Measurements from ENCODE around the gene SZT2.

SZT2 gene

GRCh38 chr1:43451157-43451591, 61.5 kb downstream of the SZT2 start:
- Histone ChIP-seq H3K36me3 (ENCODE audit: control insufficient read depth, insufficient read depth, low read length) (peaks cover 8% of the 10 kb centered on the region), H3K4ac (ENCODE audit: low read depth, low read length) (no peak overlapping the region), H4K5ac (ENCODE audit: low read length) (no peak overlapping the region), H2BK15ac (replicated peaks; ENCODE audit: low read depth) (no peak overlapping the region), H3K4me2 (ENCODE audit: low read length) (no peak overlapping the region), H4K8ac (ENCODE audit: low read depth, low read length) (no peak overlapping the region), H3K79me2 (ENCODE audit: control insufficient read depth, insufficient read depth, low read length) (no peaks in the 10 kb centered on the region), H3K23ac (ENCODE audit: low read length) (no peak overlapping the region), H2AK5ac (ENCODE audit: low read length) (no peak overlapping the region), H2BK120ac (ENCODE audit: low read depth, low read length) (no peak overlapping the region), H3K9ac (ENCODE audit: low read length) (no peak overlapping the region), H2BK5ac (ENCODE audit: low read length) (no peak overlapping the region), H3K18ac (ENCODE audit: low read length) (no peak overlapping the region), H3K27me3 (ENCODE audit: insufficient read depth, low read length, poor library complexity) (no peaks in the 10 kb centered on the region), H3K27ac (ENCODE audit: low read depth, low read length) (no peak overlapping the region), H3K4me1 (ENCODE audit: control insufficient read depth, low read depth, low read length) (peaks cover 5% of the 10 kb centered on the region), H3K56ac (ENCODE audit: low read length) (no peak overlapping the region), H3K79me1 (ENCODE audit: low read length) (no peaks in the 10 kb centered on the region), H3K4me3 (ENCODE audit: low read length) (no peak overlapping the region)
- DNase-seq = no peak
- WGBS (ENCODE audit: extremely low coverage, insufficient coverage, low lambda C conversion rate) = no CpG with 5 or more reads among the region's 12 CpGs

- DNase-seq = no peak
- Histone ChIP-seq H3K27ac (ENCODE audit: low read depth, low read length) (no peak overlapping the region), H3K79me1 (ENCODE audit: low read length) (no peaks in the 10 kb centered on the region), H4K5ac (ENCODE audit: low read length) (no peak overlapping the region), H3K23ac (ENCODE audit: low read length) (no peak overlapping the region), H3K56ac (ENCODE audit: low read length) (no peak overlapping the region), H3K4ac (ENCODE audit: low read depth, low read length) (no peak overlapping the region), H2AK5ac (ENCODE audit: low read length) (no peak overlapping the region), H2BK15ac (replicated peaks; ENCODE audit: low read depth) (no peak overlapping the region), H3K4me2 (ENCODE audit: low read length) (no peak overlapping the region), H3K36me3 (ENCODE audit: control insufficient read depth, insufficient read depth, low read length) (peaks cover 7% of the 10 kb centered on the region), H2BK120ac (ENCODE audit: low read depth, low read length) (no peak overlapping the region), H3K18ac (ENCODE audit: low read length) (no peak overlapping the region), H3K4me1 (ENCODE audit: control insufficient read depth, low read depth, low read length) (peaks cover 5% of the 10 kb centered on the region), H3K9ac (ENCODE audit: low read length) (no peak overlapping the region), H4K8ac (ENCODE audit: low read depth, low read length) (no peak overlapping the region), H2BK5ac (ENCODE audit: low read length) (no peak overlapping the region), H3K79me2 (ENCODE audit: control insufficient read depth, insufficient read depth, low read length) (no peaks in the 10 kb centered on the region), H3K27me3 (ENCODE audit: insufficient read depth, low read length, poor library complexity) (no peaks in the 10 kb centered on the region), H3K4me3 (ENCODE audit: low read length) (no peak overlapping the region)
- no CpG with 5 or more reads among the region's 22 CpGs for WGBS (ENCODE audit: extremely low coverage, insufficient coverage, low lambda C conversion rate)
Measured at GRCh38 chr1:43451701-43452532, 62.2 kb downstream of the SZT2 start.

- Histone ChIP-seq H3K4me1 (ENCODE audit: control insufficient read depth, low read depth, low read length) (peaks cover 5% of the 10 kb centered on the region), H3K9ac (ENCODE audit: low read length) (peak overlapping the region; percentile 86), H2BK15ac (replicated peaks; ENCODE audit: low read depth) (no peak overlapping the region), H3K56ac (ENCODE audit: low read length) (peak overlapping the region; percentile 91), H3K23ac (ENCODE audit: low read length) (no peak overlapping the region), H3K27ac (ENCODE audit: low read depth, low read length) (peak overlapping the region; percentile 88), H3K27me3 (ENCODE audit: insufficient read depth, low read length, poor library complexity) (no peaks in the 10 kb centered on the region), H3K79me1 (ENCODE audit: low read length) (no peaks in the 10 kb centered on the region), H3K4me2 (ENCODE audit: low read length) (peak overlapping the region; percentile 12), H2AK5ac (ENCODE audit: low read length) (no peak overlapping the region), H3K4ac (ENCODE audit: low read depth, low read length) (peak overlapping the region; percentile 92), H3K79me2 (ENCODE audit: control insufficient read depth, insufficient read depth, low read length) (no peaks in the 10 kb centered on the region), H4K8ac (ENCODE audit: low read depth, low read length) (peak overlapping the region; percentile 58), H4K5ac (ENCODE audit: low read length) (no peak overlapping the region), H2BK5ac (ENCODE audit: low read length) (no peak overlapping the region), H3K36me3 (ENCODE audit: control insufficient read depth, insufficient read depth, low read length) (peaks cover 7% of the 10 kb centered on the region), H3K4me3 (ENCODE audit: low read length) (no peak overlapping the region), H2BK120ac (ENCODE audit: low read depth, low read length) (peak overlapping the region; percentile 69), H3K18ac (ENCODE audit: low read length) (peak overlapping the region; percentile 96)
- DNase-seq = peak; percentile 69
- no CpG with 5 or more reads among the region's 10 CpGs for WGBS (ENCODE audit: extremely low coverage, insufficient coverage, low lambda C conversion rate)
Measured at GRCh38 chr1:43452789-43453441, 63.2 kb downstream of the SZT2 start.

- no peak within 1 kb of the TSS for H4K5ac ChIP-seq (ENCODE audit: low read length)
- H2BK5ac ChIP-seq (ENCODE audit: low read length) = peak within 1 kb of the TSS; percentile 73
- peak within 1 kb of the TSS; percentile 45 for H3K4me2 ChIP-seq (ENCODE audit: low read length)
- H3K79me2 ChIP-seq (ENCODE audit: control insufficient read depth, insufficient read depth, low read length) = no peaks in the 10 kb centered on the region
- H3K27ac ChIP-seq (ENCODE audit: low read depth, low read length) = peak within 1 kb of the TSS; percentile 88
- peak within 1 kb of the TSS; percentile 92 for H3K4ac ChIP-seq (ENCODE audit: low read depth, low read length)
- H3K9ac ChIP-seq (ENCODE audit: low read length) = peak within 1 kb of the TSS; percentile 86
- peak within 1 kb of the TSS; percentile 58 for H4K8ac ChIP-seq (ENCODE audit: low read depth, low read length)
- no peaks in the 10 kb centered on the region for H3K79me1 ChIP-seq (ENCODE audit: low read length)
- no CpG with 5 or more reads among the region's 87 CpGs for WGBS (ENCODE audit: extremely low coverage, insufficient coverage, low lambda C conversion rate)
- no peak within 1 kb of the TSS for H2AK5ac ChIP-seq (ENCODE audit: low read length)
- H3K27me3 ChIP-seq (ENCODE audit: insufficient read depth, low read length, poor library complexity) = no peaks in the 10 kb centered on the region
- peaks cover 4% of the 10 kb centered on the region for H3K36me3 ChIP-seq (ENCODE audit: control insufficient read depth, insufficient read depth, low read length)
- peak; percentile 96 for DNase-seq
- H3K18ac ChIP-seq (ENCODE audit: low read length) = peak within 1 kb of the TSS; percentile 96
- peak within 1 kb of the TSS; percentile 26 for H3K23ac ChIP-seq (ENCODE audit: low read length)
- H3K4me1 ChIP-seq (ENCODE audit: control insufficient read depth, low read depth, low read length) = peaks cover 5% of the 10 kb centered on the region
- peak within 1 kb of the TSS; percentile 44 for H3K4me3 ChIP-seq (ENCODE audit: low read length)
- no peak within 1 kb of the TSS for H2BK15ac ChIP-seq (replicated peaks; ENCODE audit: low read depth)
- H3K56ac ChIP-seq (ENCODE audit: low read length) = peak within 1 kb of the TSS; percentile 91
- H2BK120ac ChIP-seq (ENCODE audit: low read depth, low read length) = peak within 1 kb of the TSS; percentile 69
Measured at GRCh38 chr1:43453442-43454269, 64.0 kb downstream of the SZT2 start, which contains the start of gene HYI. Gene HYI, minus strand, starts transcription at chr1:43453931. Its CDS starts 138 bp downstream, at chr1:43453793.

GRCh38 chr1:43454270-43455011, 64.7 kb downstream of the SZT2 start:
- Histone ChIP-seq H2BK120ac (ENCODE audit: low read depth, low read length) (no peak overlapping the region), H3K79me2 (ENCODE audit: control insufficient read depth, insufficient read depth, low read length) (no peaks in the 10 kb centered on the region), H3K4ac (ENCODE audit: low read depth, low read length) (no peak overlapping the region), H3K4me3 (ENCODE audit: low read length) (peak overlapping the region; percentile 4), H4K8ac (ENCODE audit: low read depth, low read length) (no peak overlapping the region), H3K27me3 (ENCODE audit: insufficient read depth, low read length, poor library complexity) (no peaks in the 10 kb centered on the region), H3K56ac (ENCODE audit: low read length) (peak overlapping the region; percentile 81), H3K18ac (ENCODE audit: low read length) (no peak overlapping the region), H2BK5ac (ENCODE audit: low read length) (no peak overlapping the region), H3K79me1 (ENCODE audit: low read length) (no peaks in the 10 kb centered on the region), H3K36me3 (ENCODE audit: control insufficient read depth, insufficient read depth, low read length) (peaks cover 4% of the 10 kb centered on the region), H3K4me1 (ENCODE audit: control insufficient read depth, low read depth, low read length) (peaks cover 5% of the 10 kb centered on the region), H3K4me2 (ENCODE audit: low read length) (peak overlapping the region; percentile 45), H3K9ac (ENCODE audit: low read length) (peak overlapping the region; percentile 64), H3K23ac (ENCODE audit: low read length) (no peak overlapping the region), H4K5ac (ENCODE audit: low read length) (no peak overlapping the region), H3K27ac (ENCODE audit: low read depth, low read length) (peak overlapping the region; percentile 53), H2AK5ac (ENCODE audit: low read length) (no peak overlapping the region), H2BK15ac (replicated peaks; ENCODE audit: low read depth) (no peak overlapping the region)
- no CpG with 5 or more reads among the region's 19 CpGs for WGBS (ENCODE audit: extremely low coverage, insufficient coverage, low lambda C conversion rate)
- peak; percentile 96 for DNase-seq

Measured in mesendoderm (in vitro differentiated cells).